HG02610 (cell line): Measurements from ENCODE around the gene P2RX1.
A peak's percentile ranks its signal among the peaks of the same experiment; 100 is the strongest.

Experiments used
- ATAC-seq: cut with Tn5 transposase; IDR thresholded peaks from one replicate; pipeline ENCODE4 v1.9.1; 2021; ENCODE audit warnings: mild to moderate bottlenecking, moderate library complexity; ENCODE audit not compliant: unreplicated experiment

The P2RX1 gene

DNA sequence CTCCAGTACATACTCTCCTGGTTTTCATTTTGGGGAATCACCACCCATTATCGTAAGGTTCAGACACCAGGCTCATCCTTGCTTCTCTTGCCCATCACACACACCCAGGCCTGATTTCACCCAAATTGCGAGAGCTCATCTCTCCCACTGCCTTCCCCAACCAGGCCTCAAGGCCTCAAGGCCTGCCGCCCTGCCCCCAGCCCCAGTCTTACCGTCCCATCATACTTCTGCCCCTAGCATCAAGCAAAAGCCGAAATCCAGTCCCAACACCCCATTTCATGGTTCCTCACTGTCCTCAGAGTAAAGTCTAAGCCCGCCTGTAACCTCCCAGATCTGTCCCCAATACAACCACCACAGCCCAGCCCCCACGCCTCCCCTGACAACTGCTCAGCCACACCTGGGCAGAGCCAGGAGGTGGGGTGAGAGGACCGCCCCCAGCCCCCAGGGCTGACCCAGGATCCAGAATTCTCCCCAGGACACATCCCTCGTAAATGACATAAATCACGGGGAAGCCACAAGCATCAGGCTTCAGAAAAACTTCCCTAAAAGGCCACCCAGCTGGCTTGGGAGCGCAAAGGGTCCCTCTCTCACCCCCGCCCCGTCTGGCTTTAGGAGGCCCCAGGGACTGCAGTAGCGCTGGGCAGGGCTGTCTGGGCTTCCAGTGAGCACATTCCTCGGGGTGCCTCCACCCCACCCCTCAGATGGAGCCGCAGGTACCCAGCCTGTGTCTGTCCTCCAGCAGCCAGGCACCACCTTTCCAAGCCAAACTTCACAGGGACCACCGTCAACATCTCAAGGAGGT, 9.6 kb upstream of the P2RX1 start:
- no peak for ATAC-seq

DNA sequence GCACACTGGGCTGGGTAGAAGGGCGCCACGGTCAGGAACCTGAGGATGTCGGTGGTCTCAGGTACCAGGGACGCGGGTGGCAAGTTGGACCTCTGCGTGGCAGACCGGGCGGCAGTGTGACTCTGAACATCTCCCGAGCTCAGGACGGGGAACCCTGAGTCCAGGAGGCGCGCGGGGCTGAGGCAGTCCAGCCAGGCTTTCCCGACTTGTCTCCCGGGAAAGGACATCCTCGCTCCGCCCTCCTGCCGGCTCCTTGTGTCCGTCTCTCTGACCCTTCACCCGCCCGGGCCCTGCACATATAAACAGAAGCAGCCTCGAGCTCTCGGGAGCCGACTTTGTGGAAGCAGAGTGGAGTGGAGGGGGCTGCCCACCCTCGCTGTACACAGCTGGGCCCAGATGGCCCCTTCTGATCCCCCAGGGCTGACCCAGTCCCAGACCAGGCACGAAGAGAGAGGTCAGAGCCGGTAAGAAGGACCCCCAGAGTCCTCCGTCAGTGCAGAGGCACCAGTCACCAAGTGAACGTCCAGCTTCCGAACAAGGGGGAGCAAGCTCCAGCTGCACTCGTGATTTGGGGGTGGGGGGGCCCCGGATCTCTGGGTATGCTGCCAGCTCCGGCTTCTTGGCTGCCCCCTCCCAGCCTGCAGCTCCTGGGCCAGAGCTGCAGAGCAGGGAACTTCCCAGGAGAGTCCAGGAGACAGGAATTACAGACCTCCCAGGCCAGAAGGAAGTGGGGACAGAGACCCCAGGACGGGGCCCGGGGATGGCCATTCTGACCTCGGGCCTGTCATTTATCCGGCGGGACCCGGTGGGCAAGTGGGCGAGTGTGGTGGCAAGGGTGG, 8.5 kb upstream of the P2RX1 start:
- ATAC-seq: no peak

DNA sequence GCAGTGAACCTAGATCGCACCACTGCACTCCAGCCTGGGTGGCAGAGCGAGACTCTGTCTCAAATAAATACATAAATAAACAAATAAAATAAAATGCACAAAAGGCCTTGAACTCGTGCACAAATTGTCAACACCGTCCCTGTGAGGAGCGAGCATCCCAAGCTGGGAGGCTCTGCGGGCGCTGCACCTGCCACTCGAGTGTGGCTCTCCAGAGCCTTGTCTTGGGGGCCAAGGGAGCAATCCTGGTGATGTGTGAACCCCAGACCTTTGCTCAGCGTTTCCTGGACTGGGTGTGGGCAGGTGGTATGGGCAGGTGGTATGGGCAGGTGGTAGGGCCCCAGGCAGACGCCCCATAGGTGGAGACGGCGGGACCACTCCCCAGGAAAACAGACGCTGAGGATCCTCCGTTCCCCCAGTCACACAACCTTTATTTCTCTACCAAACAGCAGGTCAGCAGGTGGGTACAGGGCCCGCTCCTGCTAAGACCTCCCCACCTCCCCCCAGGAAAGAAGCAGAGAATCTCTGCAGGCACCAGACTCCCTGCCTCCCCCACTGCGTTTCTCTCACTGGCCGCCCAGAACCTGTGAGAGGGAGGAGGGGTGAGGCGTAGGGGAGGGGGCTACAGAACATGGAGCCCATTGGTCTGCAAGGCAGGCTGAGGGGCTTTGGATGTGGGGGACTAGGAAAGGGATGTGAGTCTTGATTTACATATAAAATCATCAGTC, 7.4 kb upstream of the P2RX1 start:
- no peak for ATAC-seq

DNA sequence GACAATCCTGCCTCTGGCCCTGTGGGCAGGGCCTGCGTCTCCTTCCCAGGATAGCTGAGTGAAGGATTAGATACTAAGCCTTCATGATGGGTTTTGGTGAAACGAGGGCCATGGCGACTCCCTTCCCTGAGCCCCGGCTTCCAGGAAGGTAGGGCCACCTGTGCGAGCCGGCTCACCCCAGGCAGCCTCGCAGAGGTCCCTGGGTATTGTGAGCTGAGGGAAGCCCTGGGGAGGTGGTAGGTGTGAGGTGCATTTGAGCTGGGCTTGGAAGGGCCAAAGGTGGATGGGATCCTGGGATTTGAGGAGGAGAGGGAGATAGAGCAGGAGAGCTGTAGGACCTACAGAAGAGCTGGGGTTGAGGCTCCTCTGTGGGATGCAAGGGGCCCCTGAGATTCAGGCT, 6.5 kb upstream of the P2RX1 start:
- no peak for ATAC-seq

GRCh38 chr17:3921502-3922319, 5.4 kb upstream of the P2RX1 start:
- ATAC-seq: no peak

GRCh38 chr17:3921006-3921405, 4.7 kb upstream of the P2RX1 start:
- ATAC-seq: no peak

GRCh38 chr17:3919123-3919624, 2.9 kb upstream of the P2RX1 start:
- ATAC-seq: no peak

GRCh38 chr17:3918372-3919122, 2.3 kb upstream of the P2RX1 start:
- ATAC-seq: no peak

GRCh38 chr17:3917391-3917931, 1.2 kb upstream of the P2RX1 start:
- no peak for ATAC-seq

DNA sequence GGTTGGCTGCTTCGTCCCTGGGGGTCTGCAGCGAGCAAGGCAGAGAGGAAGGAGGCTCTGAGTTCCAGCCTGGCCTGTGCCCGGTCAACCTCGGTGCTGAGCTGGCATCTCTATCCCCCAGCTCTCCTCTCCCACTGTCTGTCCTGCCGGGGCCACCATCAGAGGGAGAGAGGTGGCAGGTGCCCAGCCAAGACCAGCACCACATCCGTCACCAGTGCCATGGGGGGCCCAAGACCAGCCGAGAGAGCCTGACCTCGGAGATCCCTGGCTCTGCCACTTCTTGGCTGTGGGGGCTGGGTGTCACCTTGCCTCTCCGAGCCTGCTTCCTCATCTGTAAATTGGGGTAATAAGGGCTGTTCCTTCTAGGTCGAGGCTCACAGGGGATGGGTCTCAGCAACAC, 560 bp upstream of the P2RX1 start:
- no peak for ATAC-seq

- ATAC-seq: no peak
These were observed 677 bp downstream of the P2RX1 start for GRCh38 chr17:3915581-3915994.

- ATAC-seq: peak; percentile 36
These were observed 2.0 kb downstream of the P2RX1 start for GRCh38 chr17:3914312-3914670.

GRCh38 chr17:3913531-3914311, 2.5 kb downstream of the P2RX1 start:
- ATAC-seq: peak; percentile 29

DNA sequence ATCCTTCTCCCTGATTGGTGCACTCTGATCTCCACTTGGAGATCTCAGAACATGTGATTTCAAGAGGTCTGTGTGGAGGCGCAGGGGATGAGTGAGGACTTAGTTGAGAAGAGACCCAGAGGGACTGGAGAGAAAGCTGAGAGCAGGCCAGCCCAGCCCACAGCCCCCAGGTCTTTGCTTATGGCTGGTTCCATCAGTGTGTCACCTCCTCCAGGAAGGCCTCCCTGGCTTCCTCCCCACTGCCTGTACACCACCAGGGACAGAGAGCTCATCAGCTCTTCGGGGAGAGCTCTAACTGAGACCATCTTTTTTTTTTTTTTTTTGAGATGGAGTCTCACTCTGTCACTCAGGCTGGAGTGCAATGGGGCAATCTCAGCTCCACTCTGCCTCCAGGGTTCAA, 3.4 kb downstream of the P2RX1 start:
- ATAC-seq: no peak

DNA sequence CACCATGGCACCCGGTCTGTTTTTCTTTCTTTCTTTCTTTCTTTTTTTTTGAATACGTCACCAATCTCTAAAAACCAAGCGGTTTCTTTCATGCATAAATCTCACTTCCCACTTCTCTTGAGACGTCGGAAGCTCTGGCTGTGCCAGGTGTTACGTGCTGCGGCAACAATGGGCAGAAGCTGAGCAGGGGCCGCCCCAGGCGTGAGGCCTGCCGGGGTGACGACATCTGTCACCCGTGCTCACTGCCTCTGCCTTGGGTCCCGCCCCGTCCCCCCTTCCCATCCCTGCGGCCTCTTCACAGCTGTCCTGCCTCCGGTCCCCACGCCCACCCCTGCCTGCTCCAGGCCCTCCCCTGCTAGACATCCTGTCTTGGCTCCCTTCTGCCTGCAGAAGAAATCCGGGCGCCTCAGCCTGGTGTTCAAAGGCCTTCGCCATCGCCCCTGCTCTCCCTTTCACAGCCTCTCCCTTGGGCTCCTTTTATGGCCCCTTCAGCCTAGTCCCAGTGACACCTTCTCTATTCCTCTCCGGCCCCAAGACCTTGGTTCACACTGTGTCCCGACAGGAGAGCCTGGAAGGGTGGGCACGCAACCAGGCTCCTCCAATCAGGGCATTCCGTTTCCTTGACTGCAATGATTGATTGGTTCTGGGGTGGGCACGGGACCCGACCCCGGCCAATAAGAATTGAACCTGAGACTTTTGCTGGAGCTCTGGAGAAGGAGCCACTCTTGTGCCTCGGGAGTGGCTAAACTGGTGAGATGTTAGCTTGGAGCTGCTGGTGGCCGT, 4.8 kb downstream of the P2RX1 start:
- peak; percentile 74 for ATAC-seq

DNA sequence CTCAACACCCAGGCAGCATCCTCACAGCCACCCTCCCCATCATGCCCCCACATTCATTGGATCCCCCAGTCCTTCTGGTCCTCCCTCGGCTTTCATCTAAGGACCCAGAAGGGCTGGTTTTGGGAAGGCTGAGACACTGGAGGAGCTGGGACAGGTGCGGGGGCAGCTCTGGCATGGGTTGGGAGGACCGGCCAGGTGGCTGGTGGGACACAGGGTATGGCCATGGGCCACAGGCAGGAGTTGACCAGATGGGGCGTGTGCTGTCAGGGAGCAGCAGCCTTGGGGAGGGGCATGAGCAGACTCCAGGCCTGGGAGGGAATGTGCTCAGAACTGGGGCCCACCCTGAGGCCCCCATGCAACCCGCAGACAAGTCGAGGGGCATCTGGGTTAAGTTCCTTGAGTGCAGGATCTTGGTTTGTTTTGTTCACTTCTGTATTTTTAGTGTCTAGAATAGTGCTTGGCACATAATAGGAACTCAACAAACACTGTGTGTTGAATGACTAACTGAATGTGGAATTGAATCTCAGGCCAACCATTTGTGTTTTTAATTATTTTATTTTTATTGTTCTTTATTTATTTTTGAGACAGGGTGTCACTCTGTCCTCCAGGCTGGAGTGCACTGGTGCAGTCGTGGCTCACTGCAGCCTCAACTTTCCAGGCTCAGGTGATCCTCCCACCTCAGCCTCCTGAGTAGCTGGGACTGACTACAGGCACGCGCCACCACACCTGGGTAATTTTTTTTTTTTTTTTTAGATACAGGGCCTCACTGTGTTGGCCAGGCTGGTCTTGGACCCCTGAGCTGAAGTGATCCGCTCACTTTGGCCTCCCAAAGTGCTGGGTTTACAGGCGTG, 5.6 kb downstream of the P2RX1 start:
- ATAC-seq: no peak

- no peak for ATAC-seq
These were observed 7.0 kb downstream of the P2RX1 start for GRCh38 chr17:3909257-3909656.
